Measurements from ENCODE around the gene RAB37.

The RAB37 gene

DNA sequence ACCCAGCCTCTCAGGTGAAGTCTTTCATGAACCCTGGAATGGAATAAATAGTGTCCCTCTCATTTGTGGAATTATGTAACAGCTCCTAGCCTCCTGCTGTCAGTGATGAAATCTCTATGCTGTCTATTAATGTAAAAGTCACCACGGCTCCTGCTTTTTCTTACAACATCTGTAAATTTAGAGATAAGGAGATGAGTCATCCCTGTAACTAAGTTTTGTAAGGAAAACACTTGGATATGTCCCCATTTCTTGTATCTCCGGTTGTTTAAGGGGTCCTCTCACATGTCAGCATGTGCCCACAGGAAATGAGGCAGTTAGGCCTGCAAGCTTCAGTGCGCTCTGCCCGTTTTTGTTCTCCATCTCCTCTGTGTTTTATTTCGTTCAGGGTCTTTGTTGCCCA, 41.9 kb downstream of the RAB37 start:
- Histone ChIP-seq H3K4me3 (ENCODE audit: low read depth, low read length) (no peak overlapping the region), H3K9me3 (ENCODE audit: control insufficient read depth, insufficient read depth, low read depth, low read length) (no peaks in the 10 kb centered on the region), H3K27ac (ENCODE audit: extremely low read depth, low read depth, low read length) (no peak overlapping the region), H3K36me3 (ENCODE audit: control insufficient read depth in 2 of 2, insufficient read depth in 1 of 2, low read length in 2 of 2) (peaks cover 3 to 37% of the 10 kb centered on the region in 2 experiments; a peak in 2 of 3 replicates), H3K4me1 (ENCODE audit: control insufficient read depth, insufficient read depth, low read length) (peaks cover 3% of the 10 kb centered on the region; the same call in 1 of the 2 replicates)
- ChIA-PET CTCF (interaction anchor here (0.5 to 12.4 kb wide), 6 partner anchors 13 to 934 kb away, joined by 3 to 120 read pairs (median 8); no protein-coding TSS in a partner anchor), POLR2A (interaction anchor here (0.6 to 1.9 kb wide), 6 partner anchors 10 to 1526 kb away, joined by 3 to 5 read pairs (median 4); partner anchors contain the start of gene FDXR)
- TF ChIP-seq ZBTB20 (tag by site-specific recombination; IDR thresholded peaks at IDR 0.05) (no peak), ZNF169 (tag by site-specific recombination; IDR thresholded peaks at IDR 0.05) (no peak), ZNF785 (tag by site-specific recombination; IDR thresholded peaks at IDR 0.05) (no peak), ZNF596 (tag by site-specific recombination; IDR thresholded peaks at IDR 0.05) (no peak), OVOL3 (tag by site-specific recombination; IDR thresholded peaks at IDR 0.05) (no peak), ZNF366 (tag by site-specific recombination; conservative IDR thresholded peaks at IDR 0.05) (peak; percentile 58), ZNF19 (tag by site-specific recombination; IDR thresholded peaks at IDR 0.05; ENCODE audit: low read depth) (no peak), ZNF114 (tag by site-specific recombination; IDR thresholded peaks at IDR 0.05) (no peak), ZNF140 (tag by site-specific recombination; IDR thresholded peaks at IDR 0.05) (no peak), ZNF394 (tag by site-specific recombination; IDR thresholded peaks at IDR 0.05; ENCODE audit: borderline replicate concordance) (no peak), ZNF146 (tag by site-specific recombination; IDR thresholded peaks at IDR 0.05) (no peak), SP7 (tag by site-specific recombination; IDR thresholded peaks at IDR 0.05) (peak; percentile 43; the same call in 1 of the 2 replicates), ZNF112 (tag by site-specific recombination; IDR thresholded peaks at IDR 0.05) (no peak), ZNF24 (tag by site-specific recombination; IDR thresholded peaks at IDR 0.05) (no peak), ZNF561 (tag by site-specific recombination; IDR thresholded peaks at IDR 0.05; ENCODE audit: borderline replicate concordance) (no peak), ZNF510 (tag by site-specific recombination; IDR thresholded peaks at IDR 0.05; ENCODE audit: insufficient replicate concordance) (no peak), ZNF521 (tag by site-specific recombination; IDR thresholded peaks at IDR 0.05) (no peak), ZNF335 (tag by site-specific recombination; conservative IDR thresholded peaks at IDR 0.05) (peak; percentile 37), ZNF558 (tag by site-specific recombination; IDR thresholded peaks at IDR 0.05) (no peak), HOXA7 (CRISPR knock-in tag; IDR thresholded peaks at IDR 0.05; ENCODE audit: borderline replicate concordance) (no peak), OSR2 (tag by site-specific recombination; IDR thresholded peaks at IDR 0.05) (0 out of 2 replicates have a peak, but pooled peaks have one; percentile 19)
- TF ChIP-seq, protein P1, sequence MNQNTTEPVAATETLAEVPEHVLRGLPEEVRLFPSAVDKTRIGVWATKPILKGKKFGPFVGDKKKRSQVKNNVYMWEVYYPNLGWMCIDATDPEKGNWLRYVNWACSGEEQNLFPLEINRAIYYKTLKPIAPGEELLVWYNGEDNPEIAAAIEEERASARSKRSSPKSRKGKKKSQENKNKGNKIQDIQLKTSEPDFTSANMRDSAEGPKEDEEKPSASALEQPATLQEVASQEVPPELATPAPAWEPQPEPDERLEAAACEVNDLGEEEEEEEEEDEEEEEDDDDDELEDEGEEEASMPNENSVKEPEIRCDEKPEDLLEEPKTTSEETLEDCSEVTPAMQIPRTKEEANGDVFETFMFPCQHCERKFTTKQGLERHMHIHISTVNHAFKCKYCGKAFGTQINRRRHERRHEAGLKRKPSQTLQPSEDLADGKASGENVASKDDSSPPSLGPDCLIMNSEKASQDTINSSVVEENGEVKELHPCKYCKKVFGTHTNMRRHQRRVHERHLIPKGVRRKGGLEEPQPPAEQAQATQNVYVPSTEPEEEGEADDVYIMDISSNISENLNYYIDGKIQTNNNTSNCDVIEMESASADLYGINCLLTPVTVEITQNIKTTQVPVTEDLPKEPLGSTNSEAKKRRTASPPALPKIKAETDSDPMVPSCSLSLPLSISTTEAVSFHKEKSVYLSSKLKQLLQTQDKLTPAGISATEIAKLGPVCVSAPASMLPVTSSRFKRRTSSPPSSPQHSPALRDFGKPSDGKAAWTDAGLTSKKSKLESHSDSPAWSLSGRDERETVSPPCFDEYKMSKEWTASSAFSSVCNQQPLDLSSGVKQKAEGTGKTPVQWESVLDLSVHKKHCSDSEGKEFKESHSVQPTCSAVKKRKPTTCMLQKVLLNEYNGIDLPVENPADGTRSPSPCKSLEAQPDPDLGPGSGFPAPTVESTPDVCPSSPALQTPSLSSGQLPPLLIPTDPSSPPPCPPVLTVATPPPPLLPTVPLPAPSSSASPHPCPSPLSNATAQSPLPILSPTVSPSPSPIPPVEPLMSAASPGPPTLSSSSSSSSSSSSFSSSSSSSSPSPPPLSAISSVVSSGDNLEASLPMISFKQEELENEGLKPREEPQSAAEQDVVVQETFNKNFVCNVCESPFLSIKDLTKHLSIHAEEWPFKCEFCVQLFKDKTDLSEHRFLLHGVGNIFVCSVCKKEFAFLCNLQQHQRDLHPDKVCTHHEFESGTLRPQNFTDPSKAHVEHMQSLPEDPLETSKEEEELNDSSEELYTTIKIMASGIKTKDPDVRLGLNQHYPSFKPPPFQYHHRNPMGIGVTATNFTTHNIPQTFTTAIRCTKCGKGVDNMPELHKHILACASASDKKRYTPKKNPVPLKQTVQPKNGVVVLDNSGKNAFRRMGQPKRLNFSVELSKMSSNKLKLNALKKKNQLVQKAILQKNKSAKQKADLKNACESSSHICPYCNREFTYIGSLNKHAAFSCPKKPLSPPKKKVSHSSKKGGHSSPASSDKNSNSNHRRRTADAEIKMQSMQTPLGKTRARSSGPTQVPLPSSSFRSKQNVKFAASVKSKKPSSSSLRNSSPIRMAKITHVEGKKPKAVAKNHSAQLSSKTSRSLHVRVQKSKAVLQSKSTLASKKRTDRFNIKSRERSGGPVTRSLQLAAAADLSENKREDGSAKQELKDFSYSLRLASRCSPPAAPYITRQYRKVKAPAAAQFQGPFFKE (tag by site-specific recombination; IDR thresholded peaks at IDR 0.05; ENCODE audit: borderline replicate concordance), result no peak
- TF ChIP-seq, protein P2, sequence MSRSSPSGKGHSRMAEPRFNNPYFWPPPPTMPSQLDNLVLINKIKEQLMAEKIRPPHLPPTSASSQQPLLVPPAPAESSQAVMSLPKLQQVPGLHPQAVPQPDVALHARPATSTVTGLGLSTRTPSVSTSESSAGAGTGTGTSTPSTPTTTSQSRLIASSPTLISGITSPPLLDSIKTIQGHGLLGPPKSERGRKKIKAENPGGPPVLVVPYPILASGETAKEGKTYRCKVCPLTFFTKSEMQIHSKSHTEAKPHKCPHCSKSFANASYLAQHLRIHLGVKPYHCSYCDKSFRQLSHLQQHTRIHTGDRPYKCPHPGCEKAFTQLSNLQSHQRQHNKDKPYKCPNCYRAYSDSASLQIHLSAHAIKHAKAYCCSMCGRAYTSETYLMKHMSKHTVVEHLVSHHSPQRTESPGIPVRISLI (tag by site-specific recombination; IDR thresholded peaks at IDR 0.05), result no peak
- TF ChIP-seq, protein P3, sequence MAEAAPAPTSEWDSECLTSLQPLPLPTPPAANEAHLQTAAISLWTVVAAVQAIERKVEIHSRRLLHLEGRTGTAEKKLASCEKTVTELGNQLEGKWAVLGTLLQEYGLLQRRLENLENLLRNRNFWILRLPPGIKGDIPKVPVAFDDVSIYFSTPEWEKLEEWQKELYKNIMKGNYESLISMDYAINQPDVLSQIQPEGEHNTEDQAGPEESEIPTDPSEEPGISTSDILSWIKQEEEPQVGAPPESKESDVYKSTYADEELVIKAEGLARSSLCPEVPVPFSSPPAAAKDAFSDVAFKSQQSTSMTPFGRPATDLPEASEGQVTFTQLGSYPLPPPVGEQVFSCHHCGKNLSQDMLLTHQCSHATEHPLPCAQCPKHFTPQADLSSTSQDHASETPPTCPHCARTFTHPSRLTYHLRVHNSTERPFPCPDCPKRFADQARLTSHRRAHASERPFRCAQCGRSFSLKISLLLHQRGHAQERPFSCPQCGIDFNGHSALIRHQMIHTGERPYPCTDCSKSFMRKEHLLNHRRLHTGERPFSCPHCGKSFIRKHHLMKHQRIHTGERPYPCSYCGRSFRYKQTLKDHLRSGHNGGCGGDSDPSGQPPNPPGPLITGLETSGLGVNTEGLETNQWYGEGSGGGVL (tag by site-specific recombination; IDR thresholded peaks at IDR 0.05), result no peak
- TF ChIP-seq, protein P4, sequence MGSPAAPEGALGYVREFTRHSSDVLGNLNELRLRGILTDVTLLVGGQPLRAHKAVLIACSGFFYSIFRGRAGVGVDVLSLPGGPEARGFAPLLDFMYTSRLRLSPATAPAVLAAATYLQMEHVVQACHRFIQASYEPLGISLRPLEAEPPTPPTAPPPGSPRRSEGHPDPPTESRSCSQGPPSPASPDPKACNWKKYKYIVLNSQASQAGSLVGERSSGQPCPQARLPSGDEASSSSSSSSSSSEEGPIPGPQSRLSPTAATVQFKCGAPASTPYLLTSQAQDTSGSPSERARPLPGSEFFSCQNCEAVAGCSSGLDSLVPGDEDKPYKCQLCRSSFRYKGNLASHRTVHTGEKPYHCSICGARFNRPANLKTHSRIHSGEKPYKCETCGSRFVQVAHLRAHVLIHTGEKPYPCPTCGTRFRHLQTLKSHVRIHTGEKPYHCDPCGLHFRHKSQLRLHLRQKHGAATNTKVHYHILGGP (tag by site-specific recombination; IDR thresholded peaks at IDR 0.05), result peak; percentile 91

All from HEK293 (cell line).